ENCODE data around the gene DAB2IP.

DNA sequence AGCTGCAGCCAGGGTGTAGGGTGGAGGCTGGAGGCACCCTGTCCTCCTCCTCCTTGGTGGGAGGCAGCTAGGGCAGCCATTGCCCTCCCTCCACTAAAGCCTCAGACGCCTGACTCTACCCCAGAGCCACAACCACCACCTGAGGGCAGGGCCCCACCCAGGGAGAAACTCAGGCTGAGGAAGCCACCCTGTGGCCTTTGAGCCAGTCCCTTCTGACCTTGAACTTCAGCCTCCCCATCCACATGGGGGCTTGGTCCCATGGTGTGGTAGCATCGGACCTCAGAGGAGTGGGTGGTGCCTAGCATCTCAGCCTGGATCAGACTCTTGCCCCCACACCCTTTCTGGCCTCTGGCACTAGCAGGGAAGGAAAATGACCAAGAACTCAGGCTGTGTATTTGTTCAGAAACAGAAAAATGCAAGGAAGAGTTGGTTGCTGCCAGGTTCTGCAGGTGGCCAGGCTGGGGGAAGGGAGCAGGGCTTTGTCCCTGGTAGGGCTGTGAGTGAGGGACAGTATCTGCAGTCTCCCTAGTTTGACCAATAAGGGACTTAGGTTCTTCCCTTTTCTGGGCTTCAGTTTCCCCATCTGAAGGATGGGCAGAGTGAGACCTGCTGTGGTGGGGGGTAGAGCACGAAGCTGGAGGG is 3.2 kb downstream of the DAB2IP start:
- no peak for TF ChIP-seq EZH2 (IDR thresholded peaks at IDR 0.05; ENCODE audit: low read length, unreplicated experiment)
- TF ChIP-seq, protein P1, sequence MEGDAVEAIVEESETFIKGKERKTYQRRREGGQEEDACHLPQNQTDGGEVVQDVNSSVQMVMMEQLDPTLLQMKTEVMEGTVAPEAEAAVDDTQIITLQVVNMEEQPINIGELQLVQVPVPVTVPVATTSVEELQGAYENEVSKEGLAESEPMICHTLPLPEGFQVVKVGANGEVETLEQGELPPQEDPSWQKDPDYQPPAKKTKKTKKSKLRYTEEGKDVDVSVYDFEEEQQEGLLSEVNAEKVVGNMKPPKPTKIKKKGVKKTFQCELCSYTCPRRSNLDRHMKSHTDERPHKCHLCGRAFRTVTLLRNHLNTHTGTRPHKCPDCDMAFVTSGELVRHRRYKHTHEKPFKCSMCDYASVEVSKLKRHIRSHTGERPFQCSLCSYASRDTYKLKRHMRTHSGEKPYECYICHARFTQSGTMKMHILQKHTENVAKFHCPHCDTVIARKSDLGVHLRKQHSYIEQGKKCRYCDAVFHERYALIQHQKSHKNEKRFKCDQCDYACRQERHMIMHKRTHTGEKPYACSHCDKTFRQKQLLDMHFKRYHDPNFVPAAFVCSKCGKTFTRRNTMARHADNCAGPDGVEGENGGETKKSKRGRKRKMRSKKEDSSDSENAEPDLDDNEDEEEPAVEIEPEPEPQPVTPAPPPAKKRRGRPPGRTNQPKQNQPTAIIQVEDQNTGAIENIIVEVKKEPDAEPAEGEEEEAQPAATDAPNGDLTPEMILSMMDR (conservative IDR thresholded peaks at IDR 0.05; ENCODE audit: low read depth, low read length): no peak

Measured in PC-3 (cell line).